SK-N-SH (cell line): ENCODE measurements around the gene NTMT1. TPM values are rescaled to one million over a fixed set of nuclear protein-coding genes. Genes with fewer than 3 reads are reported as not detected.
A peak's percentile ranks its signal among the peaks of the same experiment; 100 is the strongest.

Experiments
- CTCF ChIA-PET: fragments of 300-600, 350-600 bp; formaldehyde crosslinking; extraction: SDS; loops from one replicate; lab custom pipeline; 2021; lab: Yijun Ruan, JAX
- POLR2A ChIA-PET: fragments of 350-600 bp; sonication (Branson Sonifier 250); formaldehyde crosslinking; extraction: SDS; loops from one replicate; lab custom pipeline; 2020; ENCODE audit warnings: antibody characterized with exemption, inconsistent platforms; lab: Yijun Ruan, JAX
- DNase-seq: peaks from one replicate; pipeline ENCODE4 v3.0.0; 2012
- H2AFZ ChIP-seq: fragments of 200-600 bp; sonication (generic); 2 replicates; pipeline ENCODE4 v1.8.1; 2016; ENCODE audit warnings: antibody characterized with exemption, mild to moderate bottlenecking, low read depth
- H3F3A ChIP-seq: fragments of 200-600 bp; sonication (generic); replicated peaks from 2 replicates; pipeline ENCODE3; 2016; ENCODE audit warnings: antibody characterized with exemption, mild to moderate bottlenecking; ENCODE audit not compliant: insufficient read depth
- H3K27ac ChIP-seq, 2 experiments: fragments of 200-500 bp in 1 of 2; fragments of 200-600 bp in 1 of 2; sonication (Bioruptor generic) in 1 of 2; sonication (generic), shearing (Covaris generic) in 1 of 2; 2 replicates each; pipeline versions ENCODE4 v1.5.1 to v1.6.1; 2014 to 2016; ENCODE audit warnings: low read depth in 2 of 2, inconsistent platforms in 1 of 2, low read length in 1 of 2, mild to moderate bottlenecking in 1 of 2, mixed read lengths in 1 of 2
- H3K27me3 ChIP-seq: fragments of 200-600 bp; sonication (generic), shearing (Covaris generic); 2 replicates; pipeline ENCODE4 v1.6.1; 2016; ENCODE audit warnings: mixed run types; ENCODE audit not compliant: insufficient read depth
- H3K36me3 ChIP-seq, 2 experiments: fragments of 200-500 bp in 1 of 2; fragments of 200-600 bp in 1 of 2; sonication (Bioruptor generic) in 1 of 2; sonication (generic) in 1 of 2; replicated peaks in 1 of 2; 2 replicates each; pipeline versions ENCODE3 to v1.5.1; 2014 to 2016; ENCODE audit warnings: low read length in 1 of 2, mild to moderate bottlenecking in 1 of 2; ENCODE audit not compliant: insufficient read depth in 2 of 2, control insufficient read depth in 1 of 2
- H3K4me1 ChIP-seq, 2 experiments: fragments of 200-500 bp in 1 of 2; fragments of 200-600 bp in 1 of 2; sonication (Bioruptor generic) in 1 of 2; sonication (generic), shearing (Covaris generic) in 1 of 2; 2 replicates each; pipeline versions ENCODE4 v1.5.1 to v1.6.1; 2014 to 2016; ENCODE audit warnings: low read depth in 1 of 2, low read length in 1 of 2, mixed run types in 1 of 2; ENCODE audit not compliant: insufficient read depth in 2 of 2, control insufficient read depth in 1 of 2
- H3K4me2 ChIP-seq: fragments of 200-600 bp; sonication (generic), shearing (Covaris generic); 2 replicates; pipeline ENCODE4 v1.6.1; 2017; ENCODE audit warnings: mixed run types
- H3K4me3 ChIP-seq, 2 experiments: fragments of 200-500 bp in 1 of 2; fragments of 200-600 bp in 1 of 2; sonication (Bioruptor generic) in 1 of 2; sonication (generic), shearing (Covaris generic) in 1 of 2; 2 replicates each; pipeline versions ENCODE4 v1.5.1 to v1.8.1; 2014 to 2016; ENCODE audit warnings: low read depth in 2 of 2, inconsistent platforms in 1 of 2, low read length in 1 of 2, mild to moderate bottlenecking in 1 of 2, mixed read lengths in 1 of 2, moderate library complexity in 1 of 2
- H3K79me2 ChIP-seq: fragments of 200-600 bp; sonication (generic); 2 replicates; pipeline ENCODE4 v1.8.1; 2017; ENCODE audit warnings: mild to moderate bottlenecking; ENCODE audit not compliant: insufficient read depth
- H3K9ac ChIP-seq: fragments of 200-600 bp; sonication (generic); 2 replicates; pipeline ENCODE4 v1.6.1; 2017; ENCODE audit warnings: mixed run types
- H3K9me2 ChIP-seq: fragments of 200-600 bp; sonication (generic); 2 replicates; pipeline ENCODE4 v1.6.1; 2017; ENCODE audit warnings: mixed run types
- H3K9me3 ChIP-seq: fragments of 200-600 bp; sonication (generic); 2 replicates; pipeline ENCODE4 v1.6.1; 2017; ENCODE audit warnings: mixed run types, mild to moderate bottlenecking, moderate library complexity
- H4K20me1 ChIP-seq: fragments of 200-600 bp; sonication (generic); 2 replicates; pipeline ENCODE4 v1.6.1; 2017; ENCODE audit warnings: mild to moderate bottlenecking, mixed run types; ENCODE audit not compliant: insufficient read depth
- GABPA ChIP-seq: IDR thresholded peaks from 2 replicates; pipeline ENCODE4 v1.4.0; 2012; ENCODE audit warnings: low read depth, mild to moderate bottlenecking
- GATA2 ChIP-seq: sonication (generic); formaldehyde crosslinking; IDR thresholded peaks from 2 replicates; pipeline ENCODE4 v1.5.0; 2020; ENCODE audit warnings: mild to moderate bottlenecking, missing genetic modification reagents
- POLR2AphosphoS5 ChIP-seq: IDR thresholded peaks from 2 replicates; pipeline ENCODE4 v1.6.1; 2012; ENCODE audit warnings: low read depth, low read length
- SMC3 ChIP-seq: IDR thresholded peaks from 2 replicates; pipeline ENCODE4 v1.6.1; 2012; ENCODE audit warnings: low read depth, low read length, improper control_type of control experiment
- TAF1 ChIP-seq: IDR thresholded peaks from 2 replicates; pipeline ENCODE4 v1.6.1; 2012; ENCODE audit warnings: low read depth, mild to moderate bottlenecking, low read length, moderate library complexity, borderline replicate concordance
- TCF12 ChIP-seq: IDR thresholded peaks from 2 replicates; pipeline ENCODE4 v1.4.0; 2012
- TEAD4 ChIP-seq: IDR thresholded peaks from 2 replicates; pipeline ENCODE4 v1.4.0; 2012; ENCODE audit warnings: mild to moderate bottlenecking, borderline replicate concordance; ENCODE audit not compliant: insufficient read depth
- USF1 ChIP-seq: IDR thresholded peaks from 2 replicates; pipeline ENCODE4 v1.4.0; 2012; ENCODE audit warnings: low read depth, borderline replicate concordance
- ZBTB33 ChIP-seq: IDR thresholded peaks from 2 replicates; pipeline ENCODE4 v1.4.0; 2012; ENCODE audit warnings: low read depth, borderline replicate concordance
- WGBS: methylation state at CpG from one replicate; pipeline ENCODE4 v1.1.6; 2017; ENCODE audit warnings: low lambda C conversion rate; 5-methylcytosine and 5-hydroxymethylcytosine counted together
- polyA plus RNA-seq, 3 experiments: library from polyadenylated mRNA; depleted of rRNA; stranded (reverse); fragments of >200 nt; gene quantifications; 2 replicates each; pipeline ENCODE4 v1.2.3, GENCODE V29; 2012

NTMT1 gene
- polyA plus RNA-seq, 1 of the 3 experiments (the other 2 are of a cell fraction): 78.3 TPM

GRCh38 chr9:129602598-129603415, 23.2 kb upstream of the NTMT1 start:
- Histone ChIP-seq H3K79me2 (no peaks in the 10 kb centered on the region), H3K9ac (no peak overlapping the region), H3K4me3 (no peak overlapping the region), H2AFZ (peak overlapping the region; percentile 25; the same call in 1 of the 2 replicates), H3K27me3 (no peaks in the 10 kb centered on the region), H3K9me2 (no peaks in the 10 kb centered on the region), H4K20me1 (no peaks in the 10 kb centered on the region), H3K36me3 (no peaks in the 10 kb centered on the region), H3K9me3 (no peaks in the 10 kb centered on the region), H3K4me1 (peaks cover 0 to 19% of the 10 kb centered on the region in 2 experiments; a peak in 1 of 4 replicates), H3F3A (peaks cover 6% of the 10 kb centered on the region), H3K4me2 (no peak overlapping the region), H3K27ac (no peak overlapping the region)
- 88% methylated on average over 8 of the region's 10 CpGs for WGBS
- TF ChIP-seq TEAD4 (no peak), SMC3 (no peak), GATA2 (CRISPR knock-in tag) (no peak)
- CTCF ChIA-PET: interaction anchor here (1.5 to 15.6 kb wide), 3 partner anchors 429 to 464 kb away, joined by 3 to 183 read pairs (median 5); partner anchors contain the start of gene IER5L
- no peak for DNase-seq
- POLR2A ChIA-PET: interaction anchor here (0.6 kb wide), 1 partner anchor 106 kb away, joined by 3 read pairs; no protein-coding TSS in a partner anchor

GRCh38 chr9:129604056-129604765, 21.8 kb upstream of the NTMT1 start:
- no peaks in the 10 kb centered on the region for H3K9me3 ChIP-seq
- H3K27me3 ChIP-seq: no peaks in the 10 kb centered on the region
- H4K20me1 ChIP-seq: no peaks in the 10 kb centered on the region
- CTCF ChIA-PET: interaction anchor here (0.8 to 15.6 kb wide), 6 partner anchors 107 to 472 kb away, joined by 3 to 183 read pairs (median 6); partner anchors contain the start of gene IER5L
- H3K27ac ChIP-seq: no peak overlapping the region
- no peak overlapping the region for H3K4me2 ChIP-seq
- TF ChIP-seq GABPA (no peak), USF1 (no peak), POLR2AphosphoS5 (no peak), TCF12 (no peak), TAF1 (no peak), ZBTB33 (no peak)
- TF ChIP-seq, all 33 proteins: peak for 0
- POLR2A ChIA-PET: interaction anchor here (0.6 to 1.7 kb wide), 2 partner anchors 284 to 426 kb away, joined by 3 to 4 read pairs; partner anchors contain the start of gene IER5L
- H2AFZ ChIP-seq: no peak overlapping the region
- H3K4me3 ChIP-seq: no peak overlapping the region
- no peaks in the 10 kb centered on the region for H3K9me2 ChIP-seq
- DNase-seq: no peak
- 74% methylated on average over 4 of the region's 12 CpGs for WGBS
- H3K36me3 ChIP-seq: no peaks in the 10 kb centered on the region
- H3K79me2 ChIP-seq: no peaks in the 10 kb centered on the region
- no peak overlapping the region for H3K9ac ChIP-seq
- H3F3A ChIP-seq: peaks cover 6% of the 10 kb centered on the region
- H3K4me1 ChIP-seq: peaks cover 0 to 19% of the 10 kb centered on the region in 2 experiments; a peak in 1 of 4 replicates
